Keratinocyte (primary cell): ENCODE measurements around the gene OR8G5.

Source experiments
- EZH2 ChIP-seq: IDR thresholded peaks from one replicate; pipeline ENCODE4 v1.6.1; 2012; ENCODE audit warnings: inconsistent platforms, mild to moderate bottlenecking, low read length, moderate library complexity
- TF ChIP-seq, protein P1 (sequence below), 3 experiments: IDR thresholded peaks in 1 of 3; conservative IDR thresholded peaks in 1 of 3; optimal IDR thresholded peaks in 1 of 3; 2 replicates in 2 of 3; 3 replicates in 1 of 3; pipeline versions ENCODE3 to v1.5.1; 2011; ENCODE audit warnings: low read length in 3 of 3, mild to moderate bottlenecking in 3 of 3, moderate library complexity in 2 of 3, control low read depth in 1 of 3, inconsistent platforms in 1 of 3; ENCODE audit not compliant: insufficient read depth in 2 of 3; ENCODE audit errors: extremely low read depth in 1 of 3

- TF ChIP-seq, protein P1, sequence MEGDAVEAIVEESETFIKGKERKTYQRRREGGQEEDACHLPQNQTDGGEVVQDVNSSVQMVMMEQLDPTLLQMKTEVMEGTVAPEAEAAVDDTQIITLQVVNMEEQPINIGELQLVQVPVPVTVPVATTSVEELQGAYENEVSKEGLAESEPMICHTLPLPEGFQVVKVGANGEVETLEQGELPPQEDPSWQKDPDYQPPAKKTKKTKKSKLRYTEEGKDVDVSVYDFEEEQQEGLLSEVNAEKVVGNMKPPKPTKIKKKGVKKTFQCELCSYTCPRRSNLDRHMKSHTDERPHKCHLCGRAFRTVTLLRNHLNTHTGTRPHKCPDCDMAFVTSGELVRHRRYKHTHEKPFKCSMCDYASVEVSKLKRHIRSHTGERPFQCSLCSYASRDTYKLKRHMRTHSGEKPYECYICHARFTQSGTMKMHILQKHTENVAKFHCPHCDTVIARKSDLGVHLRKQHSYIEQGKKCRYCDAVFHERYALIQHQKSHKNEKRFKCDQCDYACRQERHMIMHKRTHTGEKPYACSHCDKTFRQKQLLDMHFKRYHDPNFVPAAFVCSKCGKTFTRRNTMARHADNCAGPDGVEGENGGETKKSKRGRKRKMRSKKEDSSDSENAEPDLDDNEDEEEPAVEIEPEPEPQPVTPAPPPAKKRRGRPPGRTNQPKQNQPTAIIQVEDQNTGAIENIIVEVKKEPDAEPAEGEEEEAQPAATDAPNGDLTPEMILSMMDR (optimal IDR thresholded peaks at IDR 0.05 in 1 of 3, IDR thresholded peaks at IDR 0.05 in 1 of 3, conservative IDR thresholded peaks at IDR 0.05 in 1 of 3; ENCODE audit: extremely low read depth in 1 of 3, insufficient read depth in 2 of 3, low read length in 3 of 3) = peak in 2 of 3 experiments; percentile 35 to 40
- no peak for TF ChIP-seq EZH2
Observed at GRCh38 chr11:124277804-124278203, 21.6 kb downstream of the OR8G5 start.
